Measurements from ENCODE around the gene FADS2.
A peak's percentile ranks its signal among the peaks of the same experiment; 100 is the strongest.

The FADS2 gene

GRCh38 chr11:61891331-61892084 lies 63.4 kb downstream of the FADS2 start, which contains the start of gene FADS3:
TSS of gene FADS3 (minus strand) at chr11:61891545. CDS start at chr11:61891381, 164 bp downstream.
- no peak for DNase-seq

GRCh38 chr11:61892085-61892370 lies 63.9 kb downstream of the FADS2 start:
- no peak for DNase-seq

- DNase-seq, result no peak
Observed at GRCh38 chr11:61893981-61894380, 65.9 kb downstream of the FADS2 start.

- DNase-seq, result no peak
Observed at GRCh38 chr11:61895046-61895717, 67.1 kb downstream of the FADS2 start.

- DNase-seq, result no peak
Observed at GRCh38 chr11:61895718-61896059, 67.6 kb downstream of the FADS2 start.

- no peak for DNase-seq
Observed at GRCh38 chr11:61896665-61897386, 68.7 kb downstream of the FADS2 start.

- no peak for DNase-seq
Observed at GRCh38 chr11:61897387-61898246, 69.5 kb downstream of the FADS2 start.

- DNase-seq, result no peak
Observed at GRCh38 chr11:61898247-61898582, 70.1 kb downstream of the FADS2 start.

- DNase-seq, result peak; percentile 36
Observed at GRCh38 chr11:61899146-61899841, 71.2 kb downstream of the FADS2 start.

- no peak for DNase-seq
Observed at GRCh38 chr11:61900251-61900650, 72.2 kb downstream of the FADS2 start.

GRCh38 chr11:61901397-61901796 lies 73.3 kb downstream of the FADS2 start:
- no peak for DNase-seq

GRCh38 chr11:61902313-61902712 lies 74.2 kb downstream of the FADS2 start:
- no peak for DNase-seq

GRCh38 chr11:61903845-61904244 lies 75.7 kb downstream of the FADS2 start:
- no peak for DNase-seq

- DNase-seq, result no peak
Observed at GRCh38 chr11:61904539-61905048, 76.5 kb downstream of the FADS2 start.

GRCh38 chr11:61905067-61905696 lies 77.1 kb downstream of the FADS2 start:
- no peak for DNase-seq

GRCh38 chr11:61905801-61906521 lies 77.9 kb downstream of the FADS2 start:
- no peak for DNase-seq

- no peak for DNase-seq
Observed at GRCh38 chr11:61906522-61906909, 78.4 kb downstream of the FADS2 start.

- DNase-seq, result no peak
Observed at GRCh38 chr11:61907282-61907681, 79.2 kb downstream of the FADS2 start.

GRCh38 chr11:61907871-61908729 lies 80.0 kb downstream of the FADS2 start:
- DNase-seq, result no peak

- DNase-seq, result no peak
Observed at GRCh38 chr11:61908730-61909316, 80.7 kb downstream of the FADS2 start.

Measured in GOT3 (cell line).